LHCN-M2 (cell line): Measurements from ENCODE around the gene FAM217A. TPM values are rescaled to one million over a fixed set of nuclear protein-coding genes. Genes with fewer than 3 reads are reported as not detected.
A peak's percentile ranks its signal among the peaks of the same experiment; 100 is the strongest.

Experiments used
- DNase-seq: peaks from one replicate; pipeline ENCODE4 v3.0.0-alpha.2; 2012; ENCODE audit warnings: low read depth
- total RNA-seq: library from RNA; depleted of rRNA; stranded (reverse); fragments of >200 nt; gene quantifications from 2 replicates; pipeline ENCODE4 v1.2.3, GENCODE V29; 2014

FAM217A gene
- total RNA-seq, 1 experiment from 2014 or later: not detected

DNA sequence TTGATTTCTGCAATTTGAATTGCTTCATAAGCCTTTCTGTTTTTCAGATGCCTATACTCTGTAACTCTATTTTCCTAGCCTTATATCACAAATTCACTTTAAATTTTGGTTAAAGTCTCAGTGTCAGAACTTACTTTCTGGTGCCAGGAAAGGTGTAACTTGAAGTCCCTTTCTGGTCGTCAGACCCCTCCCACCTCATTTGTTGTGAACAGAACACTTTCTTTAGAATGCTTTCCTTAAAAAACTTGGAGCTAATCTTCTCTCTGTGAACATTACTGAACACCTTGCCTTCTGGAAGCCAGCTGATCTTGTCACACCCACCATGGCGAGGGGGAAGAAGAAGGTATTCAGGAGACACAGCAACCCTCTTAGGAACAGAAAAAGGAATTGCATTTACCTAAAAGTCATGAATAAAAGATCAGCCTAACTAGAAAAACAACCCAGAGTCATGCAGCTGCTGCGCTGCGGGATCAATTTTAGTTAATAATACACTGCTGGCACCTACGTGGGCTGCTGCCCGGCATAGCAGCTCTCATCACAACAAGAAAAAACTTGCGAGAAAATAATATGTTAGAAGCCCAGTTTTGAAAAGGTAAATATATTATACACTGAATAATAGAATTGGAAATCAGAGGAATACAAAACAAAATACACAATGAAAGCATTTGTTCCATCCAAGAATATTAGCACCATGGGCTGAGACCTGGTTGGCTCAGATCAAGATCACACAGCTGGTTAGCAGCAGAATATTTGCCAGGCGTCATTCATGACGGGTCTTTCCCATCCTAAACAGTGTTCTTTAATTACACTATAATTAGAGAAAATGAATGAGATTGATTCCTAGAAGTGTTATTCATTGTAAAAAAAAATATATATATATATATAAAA lies 5.8 kb upstream of the FAM217A start:
- DNase-seq: no peak

DNA sequence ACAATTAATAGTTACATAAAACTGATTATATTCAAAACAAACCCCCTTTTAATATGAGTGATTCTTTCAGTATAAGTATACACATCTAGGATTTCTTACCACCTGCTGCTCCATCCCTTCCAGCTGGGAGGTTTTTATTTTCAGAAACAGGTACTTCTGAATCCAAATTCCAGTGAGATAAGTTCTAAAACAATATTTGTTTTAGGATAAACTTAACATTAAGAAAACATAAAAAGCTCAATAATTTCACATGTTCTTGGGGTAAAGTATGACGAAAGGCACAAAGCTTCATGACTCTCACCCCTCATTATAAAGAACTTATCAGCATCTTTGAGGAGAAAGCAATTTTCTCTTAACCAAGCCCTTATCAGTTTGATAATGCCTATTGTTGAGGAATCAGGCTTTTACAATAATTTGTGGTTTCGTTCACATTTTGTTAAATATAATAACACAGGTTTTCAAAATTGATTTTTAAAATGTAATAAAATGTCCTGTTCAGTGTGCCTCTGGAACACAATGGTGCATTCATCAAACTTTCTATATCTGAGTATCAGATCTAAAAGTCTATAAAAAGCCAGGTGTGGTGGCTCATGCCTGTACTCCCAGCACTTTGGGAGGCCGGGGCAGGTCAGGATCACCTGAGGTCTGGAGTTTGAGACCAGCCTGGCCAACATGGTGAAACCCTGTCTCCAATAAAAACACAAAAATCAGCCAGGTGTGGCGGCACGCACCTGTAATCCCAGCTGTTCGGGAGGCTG lies 4.3 kb downstream of the FAM217A start:
- DNase-seq: no peak

DNA sequence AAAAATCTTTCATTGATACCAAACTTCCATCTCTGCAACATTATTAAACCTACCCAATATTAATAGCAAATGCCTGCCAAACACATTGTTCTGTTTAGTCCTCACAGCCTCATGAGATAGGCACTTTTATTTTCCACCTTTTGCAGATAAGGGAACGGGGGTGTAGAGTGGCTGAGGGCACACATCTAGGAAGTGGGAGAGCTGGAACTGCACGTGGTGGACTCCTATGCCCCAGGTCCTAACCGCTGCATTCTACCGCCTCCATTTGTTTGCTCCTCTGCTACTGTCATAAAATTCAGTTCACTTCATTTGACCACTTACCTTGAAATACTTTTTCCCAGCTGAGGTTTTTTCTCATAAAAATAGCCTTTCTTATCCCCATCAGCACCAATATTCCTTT lies 7.6 kb downstream of the FAM217A start:
- DNase-seq: no peak

DNA sequence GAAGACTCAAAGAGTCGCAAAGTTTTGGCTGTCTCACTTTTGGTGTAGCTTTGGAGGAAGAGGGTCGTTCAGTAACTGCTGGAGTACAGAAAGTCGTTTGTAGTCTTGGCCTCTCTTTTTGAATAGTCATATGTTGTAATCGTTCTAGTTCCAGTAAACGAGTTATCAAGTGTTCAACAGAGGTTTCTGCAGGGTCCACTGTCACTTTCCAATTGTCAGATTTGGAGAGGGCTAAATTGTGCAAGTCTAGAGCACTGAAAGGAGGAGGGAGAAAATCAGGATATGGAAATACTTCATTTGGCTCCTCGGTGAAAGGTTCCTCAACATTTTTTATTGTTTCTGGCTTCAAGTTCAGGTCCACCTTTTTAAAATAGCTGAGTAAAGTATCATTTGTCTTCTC lies 9.7 kb downstream of the FAM217A start:
- DNase-seq: no peak

DNA sequence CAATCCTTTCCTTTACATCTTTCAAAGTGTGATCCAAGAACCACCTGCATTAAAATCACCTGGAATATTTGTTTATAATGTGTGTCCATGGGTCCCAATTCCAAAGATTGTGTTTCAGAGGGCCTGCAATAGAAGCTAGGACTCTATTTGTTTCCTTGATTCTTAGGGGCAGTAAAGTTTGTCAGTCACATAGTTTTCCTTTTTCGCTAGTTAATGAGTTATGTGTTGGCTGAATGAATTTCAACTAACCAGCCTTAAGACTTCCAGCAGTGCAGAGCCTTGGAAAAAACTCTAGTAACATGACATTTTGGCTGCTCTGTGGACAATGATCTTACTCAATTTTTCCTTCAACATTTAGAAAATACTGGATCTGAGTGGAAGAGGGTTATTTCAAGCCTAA lies 11.3 kb downstream of the FAM217A start:
- DNase-seq: no peak

DNA sequence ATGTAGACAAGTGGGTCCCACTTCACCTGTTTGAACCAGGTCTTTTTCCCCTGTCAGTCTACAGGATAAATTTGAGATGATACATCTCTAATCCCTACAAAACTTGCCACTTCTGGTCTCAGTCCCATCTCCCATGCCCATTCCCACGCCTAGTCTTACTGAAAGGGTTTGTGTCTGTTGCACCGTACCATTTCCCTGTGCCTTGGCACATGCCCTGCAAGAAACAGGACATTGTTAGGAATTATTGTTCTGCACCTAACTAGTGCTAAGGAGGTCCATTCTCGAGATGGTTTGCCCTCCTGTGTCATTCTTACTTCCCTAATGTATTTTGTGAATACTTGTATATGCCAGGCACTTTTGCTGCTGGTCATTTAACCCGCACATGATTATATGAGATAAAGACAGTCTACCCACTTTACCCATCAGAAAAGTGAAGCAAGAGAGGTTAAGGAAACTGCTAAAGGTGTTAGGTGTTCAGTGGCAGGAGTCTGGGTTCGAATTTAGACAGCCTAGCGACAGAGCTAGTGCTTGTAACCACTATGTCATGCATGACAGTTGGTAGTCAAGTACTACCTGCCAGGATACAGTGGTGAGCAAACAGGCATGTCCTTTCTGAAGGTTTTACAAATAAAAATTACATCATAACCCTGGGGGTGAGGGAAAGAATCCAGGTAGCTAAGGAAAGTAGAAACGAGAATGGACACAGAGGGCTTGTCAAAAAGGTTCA lies 12.7 kb downstream of the FAM217A start:
- DNase-seq: no peak

DNA sequence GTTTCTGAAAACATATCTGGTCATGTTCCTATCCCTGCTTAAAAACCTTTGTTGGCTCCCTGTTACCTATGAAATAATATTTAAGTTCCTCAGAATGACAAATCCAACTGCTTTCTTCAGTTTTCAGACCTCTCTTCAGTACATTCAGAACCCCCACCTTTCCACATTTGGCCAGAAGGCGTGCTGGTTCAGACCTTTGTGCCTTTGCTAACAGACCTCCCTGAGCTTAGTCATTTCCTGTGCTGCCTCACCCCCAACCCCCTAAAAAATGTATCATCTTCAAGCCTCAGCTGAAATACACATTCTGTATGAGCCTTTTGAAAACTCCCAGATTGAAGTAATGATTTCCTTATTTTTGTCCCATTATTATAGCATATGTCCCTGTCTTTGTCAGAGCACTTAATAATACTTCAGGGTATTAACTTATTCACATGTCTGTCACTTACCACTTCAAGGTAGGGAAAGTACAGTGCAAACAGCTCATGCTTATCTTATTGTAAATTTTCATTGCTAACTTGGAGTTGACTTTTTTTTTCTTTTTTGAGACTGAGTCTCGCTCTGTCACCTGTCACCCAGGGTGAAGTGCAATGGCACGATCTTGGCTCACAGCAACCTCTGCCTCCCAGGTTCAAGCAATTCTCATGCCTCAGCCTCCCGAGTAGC lies 19.7 kb downstream of the FAM217A start:
- DNase-seq: peak; percentile 88

DNA sequence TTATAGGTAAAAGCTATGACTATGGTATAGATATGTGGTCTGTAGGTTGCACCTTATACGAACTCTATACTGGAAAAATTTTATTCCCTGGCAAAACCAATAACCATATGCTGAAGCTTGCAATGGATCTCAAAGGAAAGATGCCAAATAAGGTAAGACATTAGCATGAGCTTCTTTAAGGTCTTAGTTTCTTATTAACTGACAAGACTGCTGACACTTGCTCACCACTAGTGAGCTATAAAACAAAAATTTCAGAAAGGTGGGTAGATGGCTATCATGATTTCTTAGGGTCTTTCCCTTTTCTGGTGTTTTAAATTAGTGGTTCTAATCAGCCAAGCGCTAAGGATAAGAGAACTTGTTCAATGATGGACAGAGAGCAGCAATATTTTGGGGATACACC lies 21.9 kb downstream of the FAM217A start:
- no peak for DNase-seq

DNA sequence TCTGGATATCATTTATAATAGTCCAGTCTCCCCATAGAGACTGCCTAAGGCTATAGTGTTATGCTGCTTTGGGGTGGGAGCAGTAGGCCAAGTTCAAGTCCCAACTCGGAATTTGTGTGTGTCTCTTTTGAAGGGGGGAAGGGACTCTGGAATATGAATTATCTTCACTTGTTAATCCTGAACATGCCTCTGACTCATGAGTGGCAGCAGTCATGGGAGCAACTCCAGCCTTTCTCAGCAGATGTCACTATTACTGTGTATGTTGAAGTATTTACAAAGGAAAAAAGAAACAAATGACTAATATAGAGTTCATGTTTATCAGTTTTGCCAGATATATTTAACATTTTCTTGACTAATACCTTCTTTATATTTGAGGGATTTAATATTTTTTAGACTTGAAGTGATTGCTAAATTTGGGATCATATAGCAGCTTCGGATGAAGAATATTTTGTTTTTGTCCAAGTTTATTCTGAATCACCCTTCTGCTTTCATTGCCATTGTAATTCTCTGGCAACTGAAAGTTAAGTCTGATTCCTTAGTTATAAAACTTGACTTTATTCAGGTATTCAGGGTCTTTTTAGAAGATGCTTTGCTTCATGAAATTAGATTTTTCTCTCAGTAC lies 23.4 kb downstream of the FAM217A start:
- DNase-seq: peak; percentile 88

DNA sequence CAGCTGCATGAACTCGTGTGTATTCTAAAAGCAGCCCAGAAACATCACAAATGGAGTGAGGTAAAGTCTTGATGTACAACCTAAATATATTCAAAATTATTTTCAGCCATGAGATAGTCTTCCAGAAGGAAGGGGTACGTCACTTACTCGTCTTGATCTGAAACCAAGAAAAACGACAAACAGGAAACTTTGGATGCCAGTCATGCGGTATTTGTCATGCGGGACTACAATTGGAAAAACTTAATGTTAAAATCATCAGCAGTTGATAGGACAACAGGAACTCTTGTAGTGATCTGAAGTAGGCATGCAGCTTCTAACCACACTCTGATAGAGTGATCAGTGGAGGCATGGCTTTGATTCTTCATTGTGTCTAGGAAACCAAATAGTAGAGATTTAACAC lies 29.7 kb downstream of the FAM217A start:
- no peak for DNase-seq

DNA sequence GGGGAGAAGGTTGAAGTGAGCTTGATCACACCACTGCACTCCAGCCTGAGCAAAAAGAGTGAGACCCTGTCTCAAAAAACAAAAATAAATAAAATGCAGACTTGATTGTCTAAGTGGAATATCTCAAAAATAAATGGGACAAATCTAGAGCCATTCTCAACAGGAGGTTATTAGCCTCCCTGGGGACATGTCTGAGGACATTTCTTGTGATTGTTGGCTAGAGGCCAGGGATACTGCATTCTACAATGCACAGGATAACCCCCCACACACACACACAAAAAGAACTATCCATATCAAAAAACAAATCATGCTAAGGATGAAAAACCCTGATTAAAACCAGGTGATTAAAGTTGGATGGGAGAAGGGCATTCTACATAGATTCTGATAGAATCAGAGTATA lies 37.5 kb downstream of the FAM217A start:
- DNase-seq: no peak

DNA sequence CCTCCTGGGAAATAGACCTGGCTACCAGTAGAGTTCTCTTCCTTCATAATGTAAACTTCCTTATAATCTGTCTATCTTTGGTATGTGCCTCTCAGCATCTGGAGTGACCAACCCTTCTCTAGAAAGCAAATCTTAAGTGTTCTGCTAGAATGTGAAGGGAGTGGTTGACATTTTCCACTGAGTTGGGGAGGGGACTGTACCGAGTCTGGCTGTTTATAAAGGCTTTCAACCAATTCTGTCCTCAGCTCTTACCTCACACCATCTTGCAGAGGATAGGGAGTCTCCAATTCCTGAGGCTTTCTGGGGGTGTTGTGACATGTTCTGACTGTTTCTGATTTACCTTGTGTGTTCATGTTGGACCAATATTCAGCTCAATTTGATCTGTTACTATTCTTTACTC lies 39.6 kb downstream of the FAM217A start:
- no peak for DNase-seq

DNA sequence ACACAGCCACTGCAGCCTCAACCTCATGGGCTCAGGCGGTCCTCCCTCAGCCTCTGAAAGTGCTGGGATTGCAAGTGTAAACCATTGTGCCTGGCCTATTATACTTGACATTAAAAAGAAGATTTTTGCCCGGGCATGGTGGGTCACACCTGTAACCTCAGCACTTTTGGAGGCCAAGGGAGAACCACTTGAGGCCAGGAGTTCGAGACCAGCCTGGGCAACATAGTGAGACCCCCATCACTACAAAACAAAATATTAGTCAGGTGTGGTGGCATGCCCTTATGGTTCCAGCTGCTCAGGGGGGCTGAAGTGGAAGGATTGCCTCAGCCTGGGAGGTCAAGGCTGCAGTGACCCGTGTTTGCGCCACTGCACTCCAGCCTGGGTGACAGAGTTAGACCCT lies 42.4 kb downstream of the FAM217A start:
- DNase-seq: no peak

DNA sequence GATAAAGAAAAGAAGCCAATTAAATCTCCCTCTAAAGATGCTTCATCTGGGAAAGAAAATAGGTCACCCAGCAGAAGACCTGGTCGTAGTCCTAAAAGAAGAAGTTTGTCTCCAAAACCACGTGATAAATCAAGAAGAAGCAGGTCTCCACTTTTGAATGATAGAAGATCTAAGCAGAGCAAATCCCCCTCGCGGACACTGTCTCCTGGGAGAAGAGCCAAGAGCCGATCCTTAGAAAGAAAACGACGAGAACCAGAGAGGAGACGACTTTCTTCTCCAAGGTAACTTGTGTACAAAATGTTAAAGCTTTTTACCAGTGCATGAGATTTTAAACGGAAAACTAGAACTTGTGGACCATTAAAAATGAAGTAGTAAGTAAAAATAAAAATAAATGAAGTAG lies 46.5 kb downstream of the FAM217A start:
- DNase-seq: no peak

DNA sequence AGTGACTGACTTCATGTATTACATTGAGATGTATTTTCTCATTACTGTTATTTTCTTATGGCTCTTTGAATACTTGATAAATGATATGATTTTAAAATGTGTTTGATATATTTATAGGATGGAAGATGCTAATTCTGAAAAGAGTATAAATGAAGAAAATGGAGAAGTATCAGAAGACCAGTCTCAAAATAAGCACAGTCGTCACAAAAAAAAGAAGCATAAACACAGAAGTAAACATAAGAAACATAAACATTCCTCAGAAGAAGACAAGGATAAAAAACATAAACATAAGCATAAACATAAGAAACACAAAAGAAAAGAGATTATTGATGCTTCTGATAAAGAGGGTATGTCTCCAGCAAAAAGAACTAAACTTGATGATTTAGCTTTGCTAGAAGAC lies 47.5 kb downstream of the FAM217A start:
- no peak for DNase-seq

DNA sequence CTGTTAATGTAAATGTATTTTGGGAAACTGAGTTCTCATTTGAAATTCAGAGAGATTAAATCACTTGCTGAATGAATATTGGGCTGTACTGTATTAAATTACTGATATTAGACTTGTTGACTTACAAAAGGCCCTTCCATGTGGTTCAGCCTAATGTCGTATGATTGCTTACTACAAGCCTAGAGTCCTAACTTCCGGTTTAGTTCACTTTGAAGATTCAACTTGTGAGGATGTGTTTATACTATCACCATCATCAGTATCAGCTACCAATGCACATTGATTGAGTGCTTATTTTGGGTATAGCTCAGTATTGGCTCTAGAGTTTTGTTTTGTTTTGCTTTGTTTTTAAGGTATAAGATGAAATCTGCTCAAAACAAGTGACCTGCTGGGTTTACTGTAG lies 48.3 kb downstream of the FAM217A start:
- DNase-seq: no peak

DNA sequence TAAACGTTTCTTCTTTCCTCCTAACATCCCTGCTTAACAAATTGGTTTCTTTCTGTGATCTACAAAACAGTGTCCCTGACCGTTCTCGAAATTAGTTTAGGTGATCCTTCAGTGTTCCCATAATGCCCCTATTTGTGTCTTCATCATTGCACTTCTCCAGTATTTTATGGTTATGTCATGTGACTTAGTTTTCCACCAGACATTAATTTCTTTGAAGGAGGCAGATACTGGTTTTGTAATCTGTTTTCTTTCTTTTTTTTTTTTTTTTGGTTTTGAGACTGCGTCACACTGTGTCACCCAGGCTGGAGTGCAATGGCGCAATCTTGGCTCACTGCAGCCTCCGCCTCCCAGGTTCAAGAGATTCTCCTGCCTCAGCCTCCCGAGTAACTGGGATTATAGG lies 49.2 kb downstream of the FAM217A start:
- DNase-seq: no peak

DNA sequence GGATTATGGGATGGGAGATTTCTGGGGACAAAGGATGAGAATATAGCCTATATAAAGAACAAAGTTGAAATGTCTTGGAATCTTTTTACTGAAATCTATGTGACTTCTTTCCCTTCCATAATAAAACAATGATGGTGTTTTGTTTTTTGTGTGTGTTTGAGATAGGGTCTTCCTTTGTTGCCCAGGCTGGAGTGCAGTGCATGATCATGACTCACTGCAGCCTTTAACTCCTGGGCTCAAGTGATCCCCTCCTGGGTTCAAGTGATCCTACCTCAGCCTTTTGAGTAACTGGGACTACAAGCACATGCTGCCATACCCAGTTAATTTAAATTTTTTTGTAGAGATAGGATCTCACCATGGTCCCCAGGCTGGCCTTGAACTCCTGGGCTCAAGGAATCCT lies 50.9 kb downstream of the FAM217A start:
- no peak for DNase-seq

DNA sequence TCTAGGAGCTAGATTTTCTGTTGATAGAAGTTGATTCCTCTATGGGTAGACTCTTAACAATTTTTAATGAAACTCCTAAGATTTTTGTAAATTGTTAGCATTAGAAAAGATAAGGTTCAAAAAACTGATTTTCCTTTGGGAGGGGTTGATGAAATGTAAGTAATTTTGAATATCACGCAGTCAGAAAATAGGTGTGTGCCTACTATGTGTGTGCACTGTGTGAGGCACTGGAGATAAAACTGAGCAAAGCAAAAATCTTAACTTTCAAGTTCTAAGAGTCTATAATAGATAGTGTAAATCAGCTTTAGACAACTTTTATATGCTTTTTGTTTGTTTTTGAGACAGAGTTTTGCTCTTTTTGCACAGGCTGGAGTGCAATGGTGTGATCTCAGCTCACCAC lies 53.3 kb downstream of the FAM217A start:
- no peak for DNase-seq

DNA sequence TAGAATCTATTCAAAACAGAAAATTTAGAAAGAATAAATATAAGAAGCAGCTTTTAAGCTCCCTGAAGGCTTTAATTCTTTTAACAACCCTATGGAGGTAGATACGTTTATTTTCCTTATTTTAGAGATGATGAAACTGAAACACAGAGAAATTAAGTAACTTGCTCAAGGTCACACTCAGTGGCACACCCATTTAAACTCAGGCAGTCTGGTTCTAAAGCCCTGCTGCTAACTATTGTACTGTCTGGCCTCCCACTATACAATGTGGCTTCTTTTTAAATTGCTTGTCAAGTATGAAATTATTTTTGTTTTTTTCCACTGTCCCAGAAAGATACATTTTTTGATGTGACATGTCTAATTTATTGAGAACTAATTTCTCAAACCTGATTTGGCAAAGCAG lies 55.7 kb downstream of the FAM217A start:
- DNase-seq: no peak
